T-cell (primary cell): ENCODE data around the gene STX2. TPM values are rescaled to one million over a fixed set of nuclear protein-coding genes. Genes with fewer than 3 reads are reported as not detected.
"Not testable (repeated sequence)": the region's sequence is repeated elsewhere in the genome, so short reads cannot be mapped to it uniquely, and the experiment has no call there.

Source experiments
- ATAC-seq, 4 experiments: fragments of 200-7000 bp in 3 of 4; fragments of 150-1000 bp in 1 of 4; cut with Tn5 transposase; replicated peaks in 1 of 4; 1 replicate in 3 of 4; 2 replicates in 1 of 4; pipeline ENCODE4 v1.10.0; 2021; ENCODE audit warnings: moderate library complexity in 3 of 4, mild to moderate bottlenecking in 2 of 4, moderate number of reproducible peaks in 1 of 4
- CTCF ChIA-PET, 2 donors: fragments of 300-600 bp; sonication (Branson Sonifier 250); formaldehyde crosslinking; loops; one replicate each; lab custom pipeline; 2022; ENCODE audit warnings: antibody characterized with exemption in 2 of 2; lab: Charles Lee
- POLR2A ChIA-PET, 2 donors: fragments of 300-600 bp; sonication (Branson Sonifier 250); formaldehyde crosslinking; loops; one replicate each; lab custom pipeline; 2022; ENCODE audit warnings: antibody characterized with exemption in 2 of 2; lab: Charles Lee
- DNase-seq, 35 experiments: peaks; one replicate each; pipeline versions ENCODE4 v3.0.0 to v3.0.0-alpha.2; 2013 to 2023
- H3K27ac ChIP-seq: one replicate; pipeline ENCODE4 v1.5.1; 2013; ENCODE audit warnings: low read length
- H3K27me3 ChIP-seq, 2 experiments: replicated peaks in 1 of 2; 1 replicate in 1 of 2; 2 replicates in 1 of 2; pipeline versions ENCODE4 v1.6.1 to v1.7.0; 2013; ENCODE audit warnings: low read length in 1 of 2, mixed read lengths in 1 of 2; ENCODE audit not compliant: control insufficient read depth in 2 of 2, insufficient read depth in 2 of 2; ENCODE audit errors: extremely low read depth in 1 of 2
- H3K36me3 ChIP-seq, 2 donors: 1 replicate in 1 of 2; 2 replicates in 1 of 2; pipeline versions ENCODE4 v1.6.1 to v1.7.0; 2013; ENCODE audit warnings: low read length in 1 of 2; ENCODE audit not compliant: control insufficient read depth in 2 of 2, insufficient read depth in 1 of 2; ENCODE audit errors: extremely low read depth in 1 of 2
- H3K4me1 ChIP-seq, 2 experiments: 1 replicate in 1 of 2; 2 replicates in 1 of 2; pipeline versions ENCODE4 v1.6.1 to v1.7.0; 2013; ENCODE audit warnings: low read length in 2 of 2, mixed read lengths in 1 of 2; ENCODE audit not compliant: insufficient read depth in 2 of 2, control insufficient read depth in 1 of 2; ENCODE audit errors: extremely low read depth in 1 of 2
- H3K4me3 ChIP-seq, 2 donors: 1 replicate in 1 of 2; 2 replicates in 1 of 2; pipeline versions ENCODE4 v1.5.1 to v1.7.0; 2013; ENCODE audit warnings: mild to moderate bottlenecking in 2 of 2, low read length in 1 of 2, moderate library complexity in 1 of 2; ENCODE audit not compliant: control insufficient read depth in 1 of 2; ENCODE audit errors: extremely low read depth in 1 of 2
- H3K9me3 ChIP-seq: 2 replicates; pipeline ENCODE4 v1.7.0; 2013
- H3K27ac Mint-ChIP-seq, 2 donors: one replicate each; pipeline ENCODE4 v1.8.0; 2020 to 2021; ENCODE audit warnings: mild to moderate bottlenecking in 2 of 2, mixed read lengths in 2 of 2
- H3K27me3 Mint-ChIP-seq, 2 donors: one replicate each; pipeline ENCODE4 v1.8.0; 2021 to 2022; ENCODE audit warnings: mixed read lengths in 2 of 2
- H3K36me3 Mint-ChIP-seq: one replicate; pipeline ENCODE4 v1.8.0; 2021; ENCODE audit warnings: mixed read lengths
- H3K4me1 Mint-ChIP-seq, 3 donors: one replicate each; pipeline ENCODE4 v1.8.0; 2020 to 2022; ENCODE audit warnings: mixed read lengths in 3 of 3, mild to moderate bottlenecking in 1 of 3
- H3K4me3 Mint-ChIP-seq, 3 donors: one replicate each; pipeline ENCODE4 v1.8.0; 2020 to 2022; ENCODE audit warnings: mild to moderate bottlenecking in 3 of 3, mixed read lengths in 3 of 3, moderate library complexity in 3 of 3
- H3K9me3 Mint-ChIP-seq, 3 donors: one replicate each; pipeline ENCODE4 v1.8.0; 2020 to 2022; ENCODE audit warnings: mixed read lengths in 3 of 3
- WGBS: methylation state at CpG from one replicate; pipeline ENCODE4 v1.1.5; 2013; ENCODE audit warnings: missing lambda C conversion rate; ENCODE audit not compliant: insufficient coverage; 5-methylcytosine and 5-hydroxymethylcytosine counted together
- total RNA-seq, 35 experiments: library from RNA in 6 of 35; stranded (reverse) in 6 of 35; fragments of 120-200 nt in 1 of 35; gene quantifications; one replicate each; pipeline versions ENCODE4 v1.2.1 to v1.2.4 and lab custom pipeline; 2013 to 2026

The STX2 gene
- total RNA-seq, 5 donors from 2014 or later (not counting 1 experiment from before 2014, with no cell fraction given) = 21.8 to 26.7 (median 22.8) TPM

DNA sequence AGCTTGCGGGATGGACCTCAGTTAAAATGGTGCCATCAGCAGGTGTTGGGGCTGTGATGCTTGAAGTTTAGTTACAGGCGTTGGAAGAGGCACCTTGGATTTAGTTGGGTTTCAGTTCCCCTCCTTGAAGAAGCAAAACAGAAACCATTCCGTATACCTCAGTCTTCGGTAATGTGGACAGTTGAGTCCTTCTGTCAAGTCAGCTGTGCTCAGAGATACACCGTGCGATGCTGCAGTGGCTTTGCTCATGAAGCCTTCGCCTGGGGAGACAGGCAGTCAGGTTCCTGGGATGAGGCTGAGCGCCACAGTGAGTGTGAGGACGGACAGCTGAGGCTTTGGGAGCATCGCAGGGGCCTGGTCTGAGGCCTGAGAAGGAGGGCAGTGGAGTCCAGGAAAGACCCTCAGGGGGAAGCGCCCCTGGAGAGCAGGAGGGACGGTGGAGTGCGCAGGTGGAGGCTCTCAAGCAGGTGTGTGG is 40.2 kb upstream of the STX2 start:
- no peak overlapping the region for H3K27ac ChIP-seq
- peak overlapping the region in 2 of 3 donors; percentile 28 to 64 for H3K4me3 Mint-ChIP-seq
- peaks cover 33% of the 10 kb centered on the region for H3K36me3 Mint-ChIP-seq
- no peaks in the 10 kb centered on the region for H3K27me3 Mint-ChIP-seq
- ATAC-seq = no peak
- H3K4me1 ChIP-seq = peaks cover 0 to 15% of the 10 kb centered on the region in 2 experiments
- peak overlapping the region in 1 of 2 donors; percentile 4 for H3K27ac Mint-ChIP-seq
- ChIA-PET CTCF (no interaction called here), POLR2A (no interaction called here)
- H3K9me3 Mint-ChIP-seq = no peaks in the 10 kb centered on the region
- WGBS = 92% methylated on average over 10 of the region's 13 CpGs
- H3K27me3 ChIP-seq = no peaks in the 10 kb centered on the region
- no peak overlapping the region for H3K4me3 ChIP-seq
- no peak for DNase-seq
- H3K4me1 Mint-ChIP-seq = peaks cover 37 to 48% (median 48%) of the 10 kb centered on the region in 3 donors
- no peaks in the 10 kb centered on the region for H3K9me3 ChIP-seq
- peaks cover 12 to 31% of the 10 kb centered on the region in 2 donors for H3K36me3 ChIP-seq

DNA sequence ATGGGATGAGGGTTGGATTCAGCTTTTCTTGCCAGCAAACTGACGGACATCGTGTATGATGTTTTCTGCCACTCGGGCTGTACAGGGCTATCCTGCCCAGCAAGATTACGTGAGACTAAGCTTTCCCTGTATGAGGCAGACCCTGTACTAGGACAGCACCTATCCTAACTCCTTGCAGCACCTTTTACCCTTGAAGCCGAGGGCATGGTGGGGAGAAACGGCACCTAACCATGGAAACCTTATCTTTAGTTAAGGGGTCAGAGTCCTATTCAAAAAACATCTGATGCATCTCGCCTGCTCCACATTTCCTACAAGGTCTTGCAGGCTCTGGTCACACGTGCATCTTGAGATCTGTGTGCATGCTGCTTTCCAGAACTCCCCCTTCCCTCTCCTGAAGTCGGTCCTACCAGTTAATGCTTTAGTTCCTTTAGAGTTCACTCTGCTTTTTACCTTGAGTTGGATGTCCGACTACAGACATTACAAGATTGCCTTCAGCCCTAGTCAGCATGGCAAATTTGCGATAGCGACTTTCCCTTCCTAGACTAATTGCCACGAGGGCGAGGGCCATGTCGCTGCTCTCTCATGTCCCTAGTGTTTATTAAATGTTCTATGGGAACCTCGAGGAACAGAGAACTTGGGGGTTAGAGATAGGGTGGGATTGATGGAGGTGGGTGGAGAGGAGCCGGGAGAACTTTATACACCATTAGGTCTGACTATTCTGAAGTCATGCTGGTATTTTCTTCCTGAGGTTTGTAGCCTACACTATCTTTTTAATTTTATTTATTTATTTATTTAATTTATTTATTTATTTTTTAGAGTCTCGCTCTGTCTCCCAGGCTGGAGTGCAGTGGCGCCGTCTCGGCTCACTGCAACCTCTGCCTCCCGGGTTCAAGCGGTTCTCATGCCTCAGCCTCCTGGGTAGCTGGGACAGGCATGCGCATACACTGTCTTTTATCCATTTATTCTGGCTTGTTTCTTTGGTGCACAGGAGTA is 39.4 kb upstream of the STX2 start:
- Mint-ChIP-seq H3K4me1 (peaks cover 45 to 56% (median 55%) of the 10 kb centered on the region in 3 donors), H3K36me3 (peaks cover 38% of the 10 kb centered on the region), H3K9me3 (no peaks in the 10 kb centered on the region), H3K27me3 (no peaks in the 10 kb centered on the region), H3K27ac (peak overlapping the region in 1 of 2 donors; percentile 39), H3K4me3 (peak overlapping the region in 1 of 3 donors; percentile 64)
- Histone ChIP-seq H3K27ac (no peak overlapping the region), H3K4me3 (no peak overlapping the region), H3K27me3 (no peaks in the 10 kb centered on the region), H3K36me3 (peaks cover 12 to 38% of the 10 kb centered on the region in 2 donors), H3K4me1 (peaks cover 3 to 20% of the 10 kb centered on the region in 2 experiments), H3K9me3 (no peaks in the 10 kb centered on the region)
- ChIA-PET CTCF (no interaction called here), POLR2A (no interaction called here)
- DNase-seq = no peak
- 92% methylated on average over 12 of the region's 24 CpGs for WGBS
- no peak for ATAC-seq

DNA sequence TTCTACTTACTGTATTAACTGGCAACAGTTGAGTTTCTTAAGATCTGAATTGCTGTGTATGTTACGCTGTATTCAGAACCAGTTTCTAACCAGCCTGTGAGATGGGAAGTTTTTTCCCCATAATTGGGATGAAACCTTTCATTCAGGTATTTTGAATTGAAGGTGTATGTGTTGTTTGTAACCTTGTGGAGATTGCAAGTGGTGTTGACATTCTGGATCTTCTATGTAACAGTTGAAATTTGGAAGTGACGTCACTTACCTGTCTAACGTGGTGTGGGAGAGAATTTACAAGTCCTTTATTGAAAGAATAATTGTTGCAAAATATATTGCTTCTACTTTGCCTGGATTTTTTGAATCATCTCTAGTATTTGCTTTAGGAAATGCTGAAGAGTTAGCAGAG is 38.3 kb upstream of the STX2 start:
- H3K9me3 Mint-ChIP-seq = no peaks in the 10 kb centered on the region
- peaks cover 48% of the 10 kb centered on the region for H3K36me3 Mint-ChIP-seq
- no peaks in the 10 kb centered on the region for H3K27me3 Mint-ChIP-seq
- peaks cover 12 to 44% of the 10 kb centered on the region in 2 donors for H3K36me3 ChIP-seq
- H3K4me3 Mint-ChIP-seq = no peak overlapping the region
- 93% methylated on average over 2 of the region's 3 CpGs for WGBS
- H3K4me1 Mint-ChIP-seq = peaks cover 55 to 65% (median 65%) of the 10 kb centered on the region in 3 donors
- H3K4me1 ChIP-seq = peaks cover 11 to 25% of the 10 kb centered on the region in 2 experiments
- H3K27me3 ChIP-seq = no peaks in the 10 kb centered on the region
- H3K9me3 ChIP-seq = no peaks in the 10 kb centered on the region
- ChIA-PET POLR2A (interaction anchor here in 1 of 2 donors (0.6 kb wide), 1 partner anchor 12 kb away, joined by 3 read pairs; no protein-coding TSS in a partner anchor), CTCF (no interaction called here)
- no peak overlapping the region for H3K4me3 ChIP-seq
- no peak overlapping the region for H3K27ac ChIP-seq
- peak overlapping the region in 1 of 2 donors; percentile 9 for H3K27ac Mint-ChIP-seq
- ATAC-seq = no peak
- DNase-seq = no peak

DNA sequence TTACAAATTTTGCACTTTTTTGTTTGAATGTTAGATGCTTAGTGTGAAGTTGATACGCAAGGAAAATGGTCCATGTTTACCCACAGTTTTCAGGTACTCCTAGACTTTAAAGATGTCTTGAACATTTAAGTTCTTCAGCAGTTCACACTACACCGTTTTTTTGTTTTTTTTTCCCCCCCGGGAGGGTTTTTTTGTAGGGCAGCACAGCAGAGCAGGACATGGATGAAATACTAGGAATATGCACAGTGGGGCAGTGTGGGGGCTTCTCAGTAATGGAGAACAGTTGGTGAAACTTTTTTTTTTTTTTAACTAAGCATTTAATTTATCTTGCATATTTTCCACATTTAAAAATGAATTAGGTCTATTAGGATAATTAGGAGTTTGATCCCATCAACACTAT is 37.7 kb upstream of the STX2 start:
- Histone ChIP-seq H3K4me3 (no peak overlapping the region), H3K36me3 (peaks cover 12 to 44% of the 10 kb centered on the region in 2 donors), H3K27me3 (no peaks in the 10 kb centered on the region), H3K4me1 (peaks cover 11 to 25% of the 10 kb centered on the region in 2 experiments), H3K27ac (no peak overlapping the region), H3K9me3 (no peaks in the 10 kb centered on the region)
- peaks cover 55 to 65% (median 65%) of the 10 kb centered on the region in 3 donors for H3K4me1 Mint-ChIP-seq
- H3K36me3 Mint-ChIP-seq = peaks cover 48% of the 10 kb centered on the region
- WGBS = no CpG with 5 or more reads among the region's 3 CpGs
- H3K4me3 Mint-ChIP-seq = no peak overlapping the region
- no peak for DNase-seq
- H3K9me3 Mint-ChIP-seq = no peaks in the 10 kb centered on the region
- H3K27ac Mint-ChIP-seq = no peak overlapping the region
- ATAC-seq = no peak
- POLR2A ChIA-PET = interaction anchor here in 1 of 2 donors (0.6 kb wide), 1 partner anchor 8 kb away, joined by 7 read pairs; no protein-coding TSS in a partner anchor
- CTCF ChIA-PET = no interaction called here
- no peaks in the 10 kb centered on the region for H3K27me3 Mint-ChIP-seq

DNA sequence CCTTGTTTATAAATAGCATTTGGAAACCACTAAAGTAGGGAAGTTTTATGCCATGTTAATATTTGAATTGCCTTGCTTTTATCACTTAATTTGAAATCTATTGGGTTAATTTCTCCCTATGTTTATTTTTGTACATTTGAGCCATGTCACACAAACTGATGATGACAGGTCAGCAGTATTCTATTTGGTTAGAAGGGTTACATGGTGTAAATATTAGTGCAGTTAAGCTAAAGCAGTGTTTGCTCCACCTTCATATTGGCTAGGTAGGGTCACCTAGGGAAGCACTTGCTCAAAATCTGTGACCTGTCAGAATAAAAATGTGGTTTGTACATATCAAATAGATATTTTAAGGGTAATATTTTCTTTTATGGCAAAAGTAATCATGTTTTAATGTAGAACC is 37.2 kb upstream of the STX2 start:
- ATAC-seq (no peak), DNase-seq (no peak)
- H3K4me3 ChIP-seq = no peak overlapping the region
- Mint-ChIP-seq H3K4me1 (peaks cover 56 to 67% (median 67%) of the 10 kb centered on the region in 3 donors), H3K4me3 (no peak overlapping the region), H3K27ac (no peak overlapping the region), H3K36me3 (peaks cover 48% of the 10 kb centered on the region), H3K9me3 (no peaks in the 10 kb centered on the region), H3K27me3 (no peaks in the 10 kb centered on the region)
- ChIA-PET CTCF (no interaction called here), POLR2A (interaction anchor here in 1 of 2 donors (0.6 kb wide), 1 partner anchor 8 kb away, joined by 7 read pairs; no protein-coding TSS in a partner anchor)
- peaks cover 12 to 27% of the 10 kb centered on the region in 2 experiments for H3K4me1 ChIP-seq
- peaks cover 12 to 44% of the 10 kb centered on the region in 2 donors for H3K36me3 ChIP-seq
- H3K9me3 ChIP-seq = no peaks in the 10 kb centered on the region
- H3K27me3 ChIP-seq = no peaks in the 10 kb centered on the region
- no peak overlapping the region for H3K27ac ChIP-seq

DNA sequence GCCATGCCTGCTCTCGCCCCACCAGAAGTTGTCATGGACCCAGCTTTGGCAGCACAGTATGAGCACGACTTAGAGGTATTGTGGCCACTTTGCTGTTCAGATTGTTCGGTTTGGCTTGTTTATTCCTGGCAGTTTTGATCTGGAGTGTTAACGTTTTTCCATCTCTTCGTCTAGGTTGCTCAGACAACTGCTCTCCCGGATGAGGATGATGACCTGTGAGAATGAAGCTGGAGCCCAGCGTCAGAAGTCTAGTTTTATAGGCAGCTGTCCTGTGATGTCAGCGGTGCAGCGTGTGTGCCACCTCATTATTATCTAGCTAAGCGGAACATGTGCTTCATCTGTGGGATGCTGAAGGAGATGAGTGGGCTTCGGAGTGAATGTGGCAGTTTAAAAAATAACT is 36.7 kb upstream of the STX2 start:
- POLR2A ChIA-PET, H3K4me3 ChIP-seq, CTCF ChIA-PET, H3K9me3 ChIP-seq, H3K27me3 ChIP-seq, DNase-seq, H3K4me3 Mint-ChIP-seq, ATAC-seq, H3K27me3 Mint-ChIP-seq, H3K27ac ChIP-seq, H3K9me3 Mint-ChIP-seq, H3K27ac Mint-ChIP-seq: not testable (repeated sequence)
- peaks cover 48% of the 10 kb centered on the region for H3K36me3 Mint-ChIP-seq
- Histone ChIP-seq H3K4me1 (peaks cover 16 to 32% of the 10 kb centered on the region in 2 experiments), H3K36me3 (peaks cover 12 to 44% of the 10 kb centered on the region in 2 donors)
- 100% methylated on average over 4 of the region's 11 CpGs for WGBS
- H3K4me1 Mint-ChIP-seq = peaks cover 62 to 70% (median 67%) of the 10 kb centered on the region in 3 donors
